ENCODE results near the gene C4orf36. TPM values are rescaled to one million over a fixed set of nuclear protein-coding genes. Genes with fewer than 3 reads are reported as not detected.

The C4orf36 gene
- total and polyA plus RNA-seq, 9 donors, result 0.74 to 4.3 (median 1.6) TPM; not detected in 2

DNA sequence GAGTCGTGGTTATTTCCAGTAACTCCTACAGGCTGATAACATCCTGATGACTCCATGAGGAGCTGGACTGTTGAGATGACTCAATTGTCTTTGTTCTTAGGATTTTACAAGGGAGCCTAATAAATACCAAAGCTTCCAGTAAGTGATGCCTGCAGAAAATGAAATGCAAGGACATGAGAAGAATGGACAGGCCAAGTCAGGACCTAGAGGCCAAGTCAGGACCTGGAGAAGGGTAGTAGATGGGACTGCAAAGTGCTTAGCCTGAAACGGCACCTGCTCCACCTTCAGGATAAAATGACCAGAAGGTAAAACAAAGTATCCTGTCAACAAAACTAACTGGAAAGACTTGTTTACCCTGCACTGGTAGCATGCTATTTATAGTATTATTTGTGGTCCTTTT lies 36.6 kb downstream of the C4orf36 start:
- Histone ChIP-seq H3K36me3 (no peaks in the 10 kb centered on the region), H3K4me1 (ENCODE audit: insufficient read depth) (no peaks in the 10 kb centered on the region), H3K9me3 (no peaks in the 10 kb centered on the region), H3K4me3 (no peak overlapping the region), H3K27ac (no peak overlapping the region), H3K27me3 (no peaks in the 10 kb centered on the region)
- TF ChIP-seq EP300 (IDR thresholded peaks at IDR 0.05) (no peak), POLR2A (IDR thresholded peaks at IDR 0.05) (no peak)
- TF ChIP-seq, protein P1, sequence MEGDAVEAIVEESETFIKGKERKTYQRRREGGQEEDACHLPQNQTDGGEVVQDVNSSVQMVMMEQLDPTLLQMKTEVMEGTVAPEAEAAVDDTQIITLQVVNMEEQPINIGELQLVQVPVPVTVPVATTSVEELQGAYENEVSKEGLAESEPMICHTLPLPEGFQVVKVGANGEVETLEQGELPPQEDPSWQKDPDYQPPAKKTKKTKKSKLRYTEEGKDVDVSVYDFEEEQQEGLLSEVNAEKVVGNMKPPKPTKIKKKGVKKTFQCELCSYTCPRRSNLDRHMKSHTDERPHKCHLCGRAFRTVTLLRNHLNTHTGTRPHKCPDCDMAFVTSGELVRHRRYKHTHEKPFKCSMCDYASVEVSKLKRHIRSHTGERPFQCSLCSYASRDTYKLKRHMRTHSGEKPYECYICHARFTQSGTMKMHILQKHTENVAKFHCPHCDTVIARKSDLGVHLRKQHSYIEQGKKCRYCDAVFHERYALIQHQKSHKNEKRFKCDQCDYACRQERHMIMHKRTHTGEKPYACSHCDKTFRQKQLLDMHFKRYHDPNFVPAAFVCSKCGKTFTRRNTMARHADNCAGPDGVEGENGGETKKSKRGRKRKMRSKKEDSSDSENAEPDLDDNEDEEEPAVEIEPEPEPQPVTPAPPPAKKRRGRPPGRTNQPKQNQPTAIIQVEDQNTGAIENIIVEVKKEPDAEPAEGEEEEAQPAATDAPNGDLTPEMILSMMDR (IDR thresholded peaks at IDR 0.05), result no peak
- WGBS, 3 donors, result 47 to 65% (median 61%) methylated on average over 2 of the region's 2 CpGs
- intact Hi-C loops (cut with DNase I), result no loop called here
- DNase-seq, result no peak

DNA sequence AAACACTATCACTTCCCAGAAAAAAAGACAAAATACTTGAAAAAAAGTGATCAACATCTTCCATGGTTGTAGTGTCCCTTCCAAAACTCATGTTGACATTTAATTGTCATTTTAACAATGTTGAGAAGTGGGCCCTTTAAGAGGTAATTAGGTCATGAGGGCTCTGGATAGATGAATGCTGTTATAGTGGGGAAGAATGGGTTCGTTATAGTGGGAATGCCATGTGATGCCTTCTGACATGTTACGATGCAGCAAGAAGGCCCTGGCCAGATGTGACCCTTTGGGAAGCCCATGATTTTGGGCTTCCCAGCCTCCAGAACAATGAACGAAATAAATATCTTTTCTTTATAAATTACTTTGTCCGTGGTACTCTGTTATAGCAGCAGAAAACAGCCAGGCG lies 39.0 kb downstream of the C4orf36 start:
- no peaks in the 10 kb centered on the region for H3K36me3 ChIP-seq
- 88 to 96% (median 93%) methylated on average over 5 of the region's 5 CpGs for WGBS, 3 donors
- intact Hi-C loops (cut with DNase I), result no loop called here
- no peak for DNase-seq
- H3K4me1 ChIP-seq (ENCODE audit: insufficient read depth), result no peaks in the 10 kb centered on the region
- H3K9me3 ChIP-seq, result no peaks in the 10 kb centered on the region
- H3K27me3 ChIP-seq, result no peaks in the 10 kb centered on the region
- no peak for TF ChIP-seq EP300 (IDR thresholded peaks at IDR 0.05)
- TF ChIP-seq, protein P1 (IDR thresholded peaks at IDR 0.05), result no peak
- no peak for TF ChIP-seq POLR2A (IDR thresholded peaks at IDR 0.05)
- H3K4me3 ChIP-seq, result no peak overlapping the region
- no peak overlapping the region for H3K27ac ChIP-seq

DNA sequence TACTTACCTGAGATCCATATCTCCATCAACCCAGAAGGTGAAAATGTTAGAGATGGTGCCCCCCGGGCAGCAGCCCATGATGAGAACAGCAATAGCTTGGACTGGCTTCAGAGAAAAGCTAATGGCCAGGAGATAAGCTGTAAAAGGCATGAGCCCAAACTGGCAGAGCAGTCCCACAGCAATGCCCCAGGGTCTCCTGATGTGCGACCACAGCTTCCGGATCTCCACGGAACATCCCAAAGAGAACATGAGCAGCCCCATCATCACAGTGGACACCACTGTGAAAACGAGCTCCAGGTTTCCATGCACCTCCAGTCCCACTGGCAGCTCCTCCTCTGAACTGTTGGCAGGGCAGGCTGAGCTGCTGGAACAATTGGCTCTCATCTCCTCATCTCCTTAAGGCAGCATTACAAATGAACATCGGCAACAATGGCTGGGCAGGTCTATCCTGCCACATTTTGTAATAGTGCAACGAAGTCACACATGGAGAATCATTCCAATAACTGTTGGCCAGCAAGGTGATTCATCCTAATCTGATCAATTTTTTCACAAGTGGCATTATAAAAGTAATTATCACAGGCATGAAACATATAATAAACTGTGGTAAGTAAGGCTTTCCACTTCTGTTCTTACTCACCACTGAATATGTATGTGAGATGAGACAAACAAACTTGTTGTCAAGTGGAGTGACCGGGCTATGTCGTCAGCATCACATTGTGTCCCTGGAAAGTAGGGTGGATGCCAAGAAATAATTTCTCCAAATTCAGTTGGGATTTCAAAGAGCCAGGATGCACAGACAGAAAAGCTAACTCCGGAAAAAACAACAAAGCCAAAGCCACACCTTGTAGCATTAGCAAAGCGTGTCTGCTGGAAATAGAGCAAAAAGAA lies 43.2 kb downstream of the C4orf36 start, which contains the start of gene SLC10A6:
Gene SLC10A6, minus strand, starts transcription at position 653 of the 888 bp plus-strand sequence. Its CDS starts 269 bp downstream, at position 384.
- intact Hi-C loops (cut with DNase I), result no loop called here
- Histone ChIP-seq H3K27me3 (no peaks in the 10 kb centered on the region), H3K27ac (no peak within 1 kb of the TSS), H3K4me3 (no peak within 1 kb of the TSS), H3K36me3 (no peaks in the 10 kb centered on the region), H3K9me3 (no peaks in the 10 kb centered on the region), H3K4me1 (ENCODE audit: insufficient read depth) (no peaks in the 10 kb centered on the region)
- 83 to 88% (median 88%) methylated on average over 11 of the region's 11 CpGs for WGBS, 3 donors
- TF ChIP-seq POLR2A (IDR thresholded peaks at IDR 0.05) (no peak), EP300 (IDR thresholded peaks at IDR 0.05) (no peak)
- TF ChIP-seq, protein P1 (IDR thresholded peaks at IDR 0.05), result no peak
- DNase-seq, result no peak

DNA sequence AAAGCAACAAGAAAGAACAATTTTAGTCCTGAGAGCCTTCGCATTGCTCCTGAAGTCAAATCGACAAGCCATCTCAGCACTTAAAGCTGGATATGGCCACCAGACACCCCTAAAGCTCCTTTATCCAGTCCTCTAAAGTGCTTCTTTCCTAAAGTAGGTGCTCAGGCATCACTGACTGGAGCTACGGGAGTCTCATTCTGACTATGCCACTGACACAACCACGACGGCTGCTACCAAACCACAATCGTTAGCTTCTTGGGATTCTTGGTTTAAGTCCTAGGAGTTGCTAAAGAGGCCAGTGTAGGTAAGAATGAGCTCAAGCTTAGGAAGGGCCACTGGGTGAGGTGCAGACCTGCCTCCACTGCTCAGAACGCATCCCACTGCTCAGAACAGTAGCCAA lies 44.1 kb downstream of the C4orf36 start:
- TF ChIP-seq, protein P1 (IDR thresholded peaks at IDR 0.05), result no peak
- TF ChIP-seq EP300 (IDR thresholded peaks at IDR 0.05) (no peak), POLR2A (IDR thresholded peaks at IDR 0.05) (no peak)
- intact Hi-C loops (cut with DNase I), result no loop called here
- no peak for DNase-seq
- Histone ChIP-seq H3K27me3 (no peaks in the 10 kb centered on the region), H3K36me3 (no peaks in the 10 kb centered on the region), H3K27ac (no peak overlapping the region), H3K4me3 (no peak overlapping the region), H3K9me3 (no peaks in the 10 kb centered on the region), H3K4me1 (ENCODE audit: insufficient read depth) (no peaks in the 10 kb centered on the region)
- 72 to 77% (median 77%) methylated on average over 7 of the region's 7 CpGs for WGBS, 3 donors

Measured in ovary (tissue), 9 donors.